Peyer's patch (tissue), 4 donors: ENCODE measurements around the gene SERINC3. TPM values are rescaled to one million over a fixed set of nuclear protein-coding genes. Genes with fewer than 3 reads are reported as not detected.

ENCODE experiments used
- DNase-seq, 3 donors: peaks; one replicate each; pipeline ENCODE4 v3.0.0-alpha.2; 2017 to 2019
- H3K27ac ChIP-seq, 4 donors: fragments of 200-600 bp; sonication (generic); one replicate each; pipeline ENCODE4 v1.5.1; 2016 to 2019
- H3K27me3 ChIP-seq, 2 donors: fragments of 200-600 bp; sonication (generic); one replicate each; pipeline ENCODE4 v1.5.1; 2019
- H3K36me3 ChIP-seq, 3 donors: fragments of 200-600 bp; sonication (generic); one replicate each; pipeline ENCODE4 v1.5.1; 2016 to 2019
- H3K4me1 ChIP-seq, 4 donors: fragments of 200-600 bp; sonication (generic); one replicate each; pipeline ENCODE4 v1.5.1; 2016 to 2019
- H3K4me3 ChIP-seq, 4 donors: fragments of 200-600 bp; sonication (generic); 1 replicate in 3 of 4; 2 replicates in 1 of 4; pipeline ENCODE4 v1.5.1; 2016 to 2019; ENCODE audit warnings: mild to moderate bottlenecking in 1 of 4
- H3K9me3 ChIP-seq, 4 donors: fragments of 200-600 bp; sonication (generic); one replicate each; pipeline ENCODE4 v1.5.1; 2016 to 2019; ENCODE audit warnings: mild to moderate bottlenecking in 1 of 4
- POLR2A ChIP-seq, 2 donors: fragments of 450-650 bp; IDR thresholded peaks; one replicate each; pipeline ENCODE4 v1.5.1; 2017; ENCODE audit warnings: antibody characterized with exemption in 2 of 2, mild to moderate bottlenecking in 2 of 2, moderate library complexity in 2 of 2
- total RNA-seq, 4 donors: library from RNA; depleted of rRNA; stranded (reverse); fragments of >200 nt; gene quantifications; one replicate each; pipeline ENCODE4 v1.1.0, GENCODE V29; 2016
- TF ChIP-seq, protein P1 (sequence below), 6 experiments: fragments of 450-650 bp in 4 of 6; fragments of 200-600 bp in 2 of 6; sonication (generic) in 1 of 6; IDR thresholded peaks; one replicate each; pipeline ENCODE4 v1.5.1; 2017 to 2019; ENCODE audit warnings: antibody characterized with exemption in 6 of 6, mild to moderate bottlenecking in 3 of 6, moderate library complexity in 1 of 6

The SERINC3 gene
- total RNA-seq, 4 donors from 2014 or later: 24.8 to 70.0 (median 54.2) TPM

- no peak overlapping the region for H3K27ac ChIP-seq
- no peaks in the 10 kb centered on the region for H3K9me3 ChIP-seq
- H3K4me1 ChIP-seq: peaks cover 0 to 5% (median 2%) of the 10 kb centered on the region in 4 donors
- no peak for DNase-seq
- no peaks in the 10 kb centered on the region for H3K27me3 ChIP-seq
- H3K36me3 ChIP-seq: peaks cover 0 to 45% (median 0%) of the 10 kb centered on the region in 3 donors
- H3K4me3 ChIP-seq: no peak overlapping the region
- TF ChIP-seq POLR2A (IDR thresholded peaks at IDR 0.05): no peak
- TF ChIP-seq, protein P1, sequence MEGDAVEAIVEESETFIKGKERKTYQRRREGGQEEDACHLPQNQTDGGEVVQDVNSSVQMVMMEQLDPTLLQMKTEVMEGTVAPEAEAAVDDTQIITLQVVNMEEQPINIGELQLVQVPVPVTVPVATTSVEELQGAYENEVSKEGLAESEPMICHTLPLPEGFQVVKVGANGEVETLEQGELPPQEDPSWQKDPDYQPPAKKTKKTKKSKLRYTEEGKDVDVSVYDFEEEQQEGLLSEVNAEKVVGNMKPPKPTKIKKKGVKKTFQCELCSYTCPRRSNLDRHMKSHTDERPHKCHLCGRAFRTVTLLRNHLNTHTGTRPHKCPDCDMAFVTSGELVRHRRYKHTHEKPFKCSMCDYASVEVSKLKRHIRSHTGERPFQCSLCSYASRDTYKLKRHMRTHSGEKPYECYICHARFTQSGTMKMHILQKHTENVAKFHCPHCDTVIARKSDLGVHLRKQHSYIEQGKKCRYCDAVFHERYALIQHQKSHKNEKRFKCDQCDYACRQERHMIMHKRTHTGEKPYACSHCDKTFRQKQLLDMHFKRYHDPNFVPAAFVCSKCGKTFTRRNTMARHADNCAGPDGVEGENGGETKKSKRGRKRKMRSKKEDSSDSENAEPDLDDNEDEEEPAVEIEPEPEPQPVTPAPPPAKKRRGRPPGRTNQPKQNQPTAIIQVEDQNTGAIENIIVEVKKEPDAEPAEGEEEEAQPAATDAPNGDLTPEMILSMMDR (IDR thresholded peaks at IDR 0.05): no peak
These were observed 41.8 kb downstream of the SERINC3 start for GRCh38 chr20:44480097-44480496.

- no peak overlapping the region for H3K27ac ChIP-seq
- H3K27me3 ChIP-seq: no peaks in the 10 kb centered on the region
- H3K36me3 ChIP-seq: peaks cover 0 to 40% (median 0%) of the 10 kb centered on the region in 3 donors
- no peak overlapping the region for H3K4me3 ChIP-seq
- H3K9me3 ChIP-seq: no peaks in the 10 kb centered on the region
- H3K4me1 ChIP-seq: peaks cover 0 to 5% (median 2%) of the 10 kb centered on the region in 4 donors
- DNase-seq: peak in 1 of 3 donors; percentile 26
- no peak for TF ChIP-seq POLR2A (IDR thresholded peaks at IDR 0.05)
- TF ChIP-seq, protein P1 (IDR thresholded peaks at IDR 0.05): no peak
These were observed 42.2 kb downstream of the SERINC3 start for GRCh38 chr20:44479643-44480042.

DNA sequence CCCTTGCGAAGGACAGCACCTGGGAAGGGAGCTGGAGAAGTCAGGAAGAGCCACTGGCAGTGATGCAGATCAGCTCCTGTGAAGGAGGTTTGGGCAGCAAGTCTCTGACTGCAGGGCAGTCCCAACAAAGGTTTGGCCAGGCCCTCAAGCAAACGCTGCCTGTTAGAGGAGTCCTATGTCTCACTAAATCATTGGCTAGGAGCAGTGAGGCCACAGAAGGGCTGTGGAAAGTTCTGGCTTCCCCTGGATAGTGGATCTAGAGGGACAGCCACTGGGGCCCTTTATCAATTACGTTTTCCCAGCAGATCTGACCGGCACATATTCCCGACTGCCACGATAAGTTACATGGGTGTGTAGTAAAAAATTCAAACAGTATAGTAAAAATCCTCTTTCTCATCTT lies 43.7 kb downstream of the SERINC3 start:
- Histone ChIP-seq H3K36me3 (peaks cover 0 to 26% (median 0%) of the 10 kb centered on the region in 3 donors), H3K27ac (no peak overlapping the region), H3K27me3 (no peaks in the 10 kb centered on the region), H3K4me1 (peaks cover 0 to 5% (median 2%) of the 10 kb centered on the region in 4 donors), H3K9me3 (no peaks in the 10 kb centered on the region), H3K4me3 (no peak overlapping the region)
- no peak for DNase-seq
- TF ChIP-seq, protein P1 (IDR thresholded peaks at IDR 0.05): no peak
- no peak for TF ChIP-seq POLR2A (IDR thresholded peaks at IDR 0.05)

- Histone ChIP-seq H3K4me3 (no peak overlapping the region), H3K36me3 (peaks cover 0 to 19% (median 0%) of the 10 kb centered on the region in 3 donors), H3K4me1 (peaks cover 0 to 5% (median 2%) of the 10 kb centered on the region in 4 donors), H3K27ac (no peak overlapping the region), H3K9me3 (no peaks in the 10 kb centered on the region), H3K27me3 (no peaks in the 10 kb centered on the region)
- TF ChIP-seq, protein P1 (IDR thresholded peaks at IDR 0.05): no peak
- TF ChIP-seq POLR2A (IDR thresholded peaks at IDR 0.05): no peak
- no peak for DNase-seq
These were observed 44.7 kb downstream of the SERINC3 start for GRCh38 chr20:44477151-44477550.

DNA sequence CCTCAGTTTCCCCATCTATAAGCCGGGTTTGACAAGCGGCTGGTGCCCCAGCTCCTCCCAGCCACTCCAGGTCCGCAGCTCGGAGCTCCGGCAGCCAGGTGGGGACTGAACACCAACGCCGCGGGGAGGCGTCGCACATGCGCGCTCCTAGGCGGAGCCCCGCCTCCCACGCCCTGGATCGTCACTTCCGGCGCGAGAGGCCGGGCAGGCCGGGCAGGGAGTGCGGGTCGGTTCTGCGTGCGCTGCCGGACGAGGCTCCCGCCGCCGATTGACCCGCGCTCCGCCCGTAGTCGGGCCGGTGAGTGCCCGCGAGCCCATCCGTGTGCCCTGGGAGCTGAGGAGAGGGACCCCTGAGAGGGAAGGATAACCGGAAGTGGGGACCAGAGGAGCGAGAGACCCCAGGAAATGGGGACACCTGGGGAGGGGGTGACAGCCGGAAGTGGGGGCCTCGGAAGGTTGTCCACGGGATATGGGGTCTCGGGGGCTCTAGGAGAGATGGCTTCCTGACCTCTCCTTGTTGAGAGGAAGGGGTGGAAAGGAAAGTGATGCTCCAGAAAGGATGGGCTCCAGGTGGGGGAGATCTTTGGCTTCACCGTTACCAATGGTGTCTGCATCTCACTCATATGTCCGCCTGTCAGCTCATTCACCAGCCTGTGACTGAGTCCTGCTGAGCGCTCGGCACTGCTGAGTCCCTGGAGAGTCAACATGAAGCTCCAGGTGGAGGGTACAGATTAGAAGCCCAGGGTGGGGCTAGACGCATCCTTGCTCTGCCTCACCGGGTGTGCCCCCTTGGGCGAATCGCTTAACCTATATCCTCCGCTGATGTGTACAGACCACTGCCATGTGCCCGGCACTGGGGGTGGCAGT lies 45.9 kb downstream of the SERINC3 start, which contains the start of gene TTPAL:
TSS of gene TTPAL (plus strand) at position 181 of the 867 bp plus-strand sequence. CDS start 4,126 bp downstream, outside the sequence.
- peak; percentile 88 to 96 (median 95) for DNase-seq
- peak; percentile 98 to 99 for TF ChIP-seq POLR2A (IDR thresholded peaks at IDR 0.05)
- TF ChIP-seq, protein P1 (IDR thresholded peaks at IDR 0.05): peak in 5 of 6 experiments; percentile 11 to 69 (median 59)
- peaks cover 0 to 12% (median 0%) of the 10 kb centered on the region in 3 donors for H3K36me3 ChIP-seq
- no peaks in the 10 kb centered on the region for H3K27me3 ChIP-seq
- peak within 1 kb of the TSS; percentile 64 to 88 (median 70) for H3K4me3 ChIP-seq
- no peaks in the 10 kb centered on the region for H3K9me3 ChIP-seq
- H3K27ac ChIP-seq: peak within 1 kb of the TSS; percentile 82 to 97 (median 86)
- peaks cover 0 to 5% (median 2%) of the 10 kb centered on the region in 4 donors for H3K4me1 ChIP-seq
